ENCODE results near the gene DENND6B.

Gene DENND6B

DNA sequence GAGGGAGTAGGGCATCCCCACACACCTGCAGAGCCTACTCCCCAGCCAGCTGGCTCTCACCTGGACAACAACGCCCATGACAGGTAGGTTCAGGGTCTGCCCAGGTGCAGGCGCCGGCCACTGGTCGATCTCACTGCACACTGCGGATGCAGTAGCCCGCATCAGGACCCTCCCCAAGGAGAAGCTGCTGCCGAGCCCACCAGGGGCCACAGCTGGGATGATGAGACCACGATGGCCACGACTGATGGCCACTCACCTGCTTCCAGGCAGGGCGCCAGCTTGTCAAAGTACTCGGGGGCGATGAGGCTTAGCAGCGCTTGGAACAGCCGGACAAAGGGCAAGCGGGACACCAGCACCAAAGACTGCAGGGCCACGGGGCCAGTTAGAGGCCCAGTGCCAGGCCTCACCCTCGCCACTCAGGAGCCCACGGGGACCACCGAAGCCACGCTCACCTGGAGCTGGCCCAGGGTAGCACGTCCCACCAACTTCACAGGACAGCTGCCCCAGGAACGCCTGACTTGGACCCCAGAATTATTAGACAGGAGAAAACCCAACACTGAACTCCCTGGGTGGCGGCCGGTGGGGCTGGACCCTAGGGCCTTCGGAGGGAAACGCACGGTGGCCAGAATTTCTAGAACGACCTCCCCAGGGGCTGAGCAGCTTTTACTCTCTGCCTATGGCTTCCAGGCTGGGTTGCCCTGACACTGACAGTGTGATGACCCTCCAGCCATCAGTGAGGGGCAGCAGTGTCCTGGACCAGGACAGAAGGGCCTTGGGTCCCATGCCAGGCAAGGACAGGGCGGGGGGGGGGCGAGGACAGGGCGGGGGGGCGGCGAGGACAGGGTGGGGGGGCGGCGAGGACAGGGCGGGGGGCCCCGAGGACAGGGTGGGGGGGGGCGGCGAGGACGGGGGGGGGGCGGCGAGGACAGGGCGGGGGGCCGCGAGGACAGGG, 10.4 kb downstream of the DENND6B start:
- DNase-seq (ENCODE audit: low spot score): no peak

DNA sequence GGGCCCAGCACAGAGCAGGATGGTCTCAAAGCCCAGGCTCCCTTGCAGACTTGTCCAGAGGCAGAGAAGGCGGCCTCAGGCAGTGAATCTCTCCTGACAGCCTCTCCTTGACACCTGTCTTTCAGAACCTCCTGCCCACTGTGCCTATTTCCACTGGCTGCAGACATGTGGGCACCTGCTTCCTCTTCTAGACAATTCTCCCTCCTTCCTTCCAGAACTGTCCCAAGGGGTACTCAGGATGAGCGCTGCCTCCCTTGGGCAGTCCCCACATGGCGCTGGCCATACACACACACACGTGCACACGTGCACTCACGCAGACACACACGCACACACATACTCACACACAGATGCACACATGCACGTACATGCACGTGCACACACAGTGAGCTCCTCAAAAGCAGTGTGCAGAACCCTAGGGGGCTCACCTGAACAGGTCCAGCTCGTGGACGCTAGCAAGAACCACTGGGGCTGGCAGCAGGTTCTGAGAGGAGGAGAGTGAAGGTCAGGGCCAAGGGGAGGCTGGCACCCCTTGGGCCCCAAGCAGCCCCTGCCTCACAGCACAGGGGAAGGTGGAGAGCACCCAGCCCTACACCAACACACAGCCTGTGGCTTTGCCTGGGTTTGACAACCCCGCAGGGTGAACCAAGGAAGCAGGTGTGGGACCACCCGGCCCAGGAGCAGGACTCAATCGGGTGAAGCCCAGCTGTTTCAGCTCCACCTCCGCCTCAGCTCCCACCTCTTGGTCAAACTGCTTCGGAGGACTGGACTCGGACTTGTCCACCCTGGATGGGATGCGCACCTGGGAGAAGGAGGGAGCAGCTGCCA, 11.3 kb downstream of the DENND6B start:
- DNase-seq (ENCODE audit: low spot score): no peak

DNA sequence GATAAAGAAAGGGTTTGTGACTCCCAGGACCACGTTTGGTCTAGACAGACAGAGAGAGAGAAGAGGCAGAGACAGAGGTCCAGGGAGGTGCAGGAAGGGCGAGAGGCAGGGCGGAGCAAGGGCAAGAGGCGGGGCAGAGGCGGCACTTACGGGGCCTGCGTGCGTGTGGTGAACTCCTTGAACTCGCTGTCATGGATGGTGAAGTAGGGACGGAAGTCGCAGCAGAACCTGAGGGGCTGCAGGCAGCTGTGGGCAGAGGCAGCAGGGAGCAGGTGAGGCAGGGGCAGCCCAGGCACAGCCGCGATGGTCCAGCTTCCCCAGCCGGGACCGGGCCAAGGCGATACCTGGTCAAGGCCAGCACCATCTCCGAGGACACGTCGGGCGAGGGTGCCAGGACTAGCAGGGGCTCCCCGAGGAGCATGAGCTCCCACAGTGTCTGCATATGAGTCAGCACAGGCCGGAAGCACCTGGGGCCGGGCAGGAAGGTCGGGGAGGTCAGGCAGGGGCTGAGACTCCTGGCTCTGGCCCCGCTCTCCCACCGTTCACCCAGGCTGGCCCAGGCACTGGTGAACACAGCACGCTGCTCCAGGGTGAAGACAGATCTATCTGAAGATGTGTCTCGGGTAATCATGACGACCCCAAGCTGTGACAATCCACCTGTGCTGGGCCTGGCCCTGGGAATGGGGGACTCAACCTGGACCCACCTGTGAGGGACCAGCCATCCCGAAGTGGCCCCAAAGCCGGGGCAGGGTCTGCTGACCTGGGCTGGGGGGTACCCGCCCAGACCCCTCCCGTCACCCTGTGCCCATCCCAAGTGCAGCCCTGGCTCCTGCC, 12.1 kb downstream of the DENND6B start:
- no peak for DNase-seq (ENCODE audit: low spot score)

DNA sequence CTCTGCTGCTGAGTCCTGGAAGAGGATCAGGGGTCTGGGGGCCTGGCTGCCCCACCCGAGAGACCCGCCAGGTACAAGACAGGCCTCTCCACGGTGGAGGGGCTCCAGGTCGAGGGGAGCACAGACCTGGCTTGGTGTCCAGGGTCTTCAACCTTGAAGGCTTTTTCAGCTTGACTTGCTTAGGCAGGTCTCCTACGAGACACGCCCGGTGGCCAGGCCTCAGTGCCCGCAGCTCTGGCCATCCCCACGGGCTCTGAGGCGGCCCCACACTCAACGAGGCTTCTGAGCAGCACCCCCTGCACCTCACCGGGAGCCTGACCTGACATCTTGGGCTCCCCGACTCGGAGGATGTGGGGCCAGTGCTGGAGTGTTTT, 12.7 kb downstream of the DENND6B start:
- DNase-seq (ENCODE audit: low spot score): no peak

DNA sequence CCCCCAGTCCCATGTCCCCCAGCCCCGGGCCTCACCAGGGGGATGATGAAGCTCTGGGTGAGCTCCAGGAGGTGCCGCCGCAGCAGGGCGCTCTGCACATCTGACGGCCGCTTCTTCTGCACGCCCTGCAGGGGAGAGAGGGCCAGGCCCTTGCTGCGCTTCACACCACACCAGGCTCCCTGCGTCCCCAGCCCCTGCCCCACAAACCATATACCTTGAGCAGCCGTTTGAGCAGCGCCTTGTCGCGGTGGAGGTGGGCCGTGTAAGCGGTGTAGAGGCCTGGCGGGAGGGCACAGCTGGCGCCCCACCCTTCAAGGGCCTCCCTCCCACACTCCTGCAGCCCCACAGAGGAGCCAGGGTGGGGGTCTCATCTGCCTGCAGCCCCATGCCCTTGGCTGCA, 13.2 kb downstream of the DENND6B start:
- no peak for DNase-seq (ENCODE audit: low spot score)

DNA sequence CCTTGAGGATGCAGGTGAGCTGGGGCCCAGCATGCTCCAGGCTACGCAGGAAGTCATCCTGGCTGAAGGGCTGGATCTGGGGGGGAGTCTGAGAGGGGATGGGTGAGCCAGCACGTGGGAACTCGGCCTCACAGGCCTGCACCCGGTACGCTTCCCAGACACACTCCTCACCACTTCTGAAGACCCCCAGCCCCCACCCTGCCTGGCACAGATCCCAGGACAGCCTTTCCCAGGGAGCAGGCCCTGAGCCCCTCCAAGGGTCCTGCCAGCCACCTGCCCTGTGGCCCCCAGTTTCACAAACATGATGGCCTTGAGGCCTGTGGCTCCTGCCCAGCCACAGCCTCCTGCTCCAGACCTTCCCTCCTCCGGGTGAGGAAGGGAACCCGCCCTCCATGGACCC, 13.8 kb downstream of the DENND6B start:
- DNase-seq (ENCODE audit: low spot score): no peak

DNA sequence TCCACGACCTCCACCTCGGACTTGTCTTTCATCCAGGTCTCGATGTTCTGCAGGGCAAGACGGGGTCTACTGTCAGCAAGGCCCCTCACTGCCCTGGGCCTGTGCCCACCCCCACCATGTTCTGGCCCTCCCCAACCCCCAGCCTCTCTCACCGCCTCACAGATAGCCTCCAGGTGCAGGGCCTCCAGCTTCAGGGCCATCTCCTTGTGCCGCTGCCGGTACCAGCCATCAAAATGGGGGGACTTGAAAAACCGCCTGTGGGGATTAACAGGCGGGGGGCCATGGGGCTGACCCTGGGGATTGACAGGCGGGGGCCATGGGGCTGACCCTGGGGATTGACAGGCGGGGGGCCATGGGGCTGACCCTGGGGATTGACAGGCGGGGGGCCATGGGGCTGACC, 14.4 kb downstream of the DENND6B start:
- DNase-seq (ENCODE audit: low spot score): no peak

DNA sequence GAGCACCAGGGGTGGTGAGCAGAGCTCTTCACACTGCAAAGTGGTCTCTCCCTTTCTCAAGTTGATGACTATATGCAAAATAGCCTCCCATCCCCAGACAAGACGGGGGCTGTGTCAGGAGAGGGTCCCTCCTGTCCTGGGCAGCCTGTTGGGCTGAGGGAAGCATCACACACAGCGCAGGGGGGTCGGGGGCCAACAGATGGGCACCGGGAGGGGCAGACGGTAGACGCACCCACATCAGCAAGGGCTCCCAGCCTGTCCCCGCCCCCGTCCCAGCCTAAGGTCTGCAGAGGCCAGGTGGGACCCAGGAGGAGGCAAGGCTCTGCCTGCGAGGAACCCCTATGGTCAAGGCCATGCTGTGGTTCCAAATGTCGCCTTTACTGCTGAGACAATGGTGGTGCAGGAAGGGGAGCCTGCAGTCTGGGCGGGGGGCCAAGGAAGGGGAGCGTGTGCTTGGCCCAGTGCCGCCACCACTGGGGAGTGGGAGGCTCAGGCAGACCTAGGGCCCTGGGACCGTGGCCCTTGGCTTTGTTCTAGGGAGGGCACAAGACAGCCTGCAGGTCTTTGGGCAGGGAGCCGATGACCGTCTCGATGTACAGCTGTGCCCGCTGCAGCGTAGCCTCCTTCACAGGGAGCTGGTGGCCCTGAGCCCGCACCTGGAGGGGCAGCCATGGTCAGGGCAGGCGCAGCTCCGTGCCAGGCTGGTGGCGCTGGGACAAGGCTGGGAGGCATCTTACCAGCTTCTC, 15.0 kb downstream of the DENND6B start:
- no peak for DNase-seq (ENCODE audit: low spot score)

DNA sequence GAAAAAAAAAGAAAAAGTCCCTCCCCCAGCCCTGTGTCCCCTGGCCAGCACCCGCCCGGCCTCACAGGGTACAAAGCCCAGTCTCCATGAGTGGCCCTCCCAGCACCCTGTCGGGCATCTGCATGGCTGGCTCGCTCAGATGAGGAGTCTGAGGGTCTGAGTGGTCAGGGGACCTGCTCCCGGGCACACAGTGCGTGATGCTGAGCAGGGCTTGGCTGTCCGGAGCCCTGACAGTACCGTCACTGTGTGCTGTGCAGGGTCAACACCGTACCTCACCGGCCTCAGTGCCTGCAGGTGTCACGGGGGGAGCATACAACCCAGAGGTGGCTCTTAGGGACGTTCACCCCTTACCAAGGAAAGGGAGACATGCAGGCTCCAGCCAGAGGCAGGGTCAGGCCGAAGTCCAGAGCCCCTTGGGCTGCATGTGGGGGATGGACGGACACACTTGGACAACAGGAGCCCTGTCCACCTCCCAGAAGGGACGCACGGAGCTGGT, 15.8 kb downstream of the DENND6B start:
- DNase-seq (ENCODE audit: low spot score): no peak

DNA sequence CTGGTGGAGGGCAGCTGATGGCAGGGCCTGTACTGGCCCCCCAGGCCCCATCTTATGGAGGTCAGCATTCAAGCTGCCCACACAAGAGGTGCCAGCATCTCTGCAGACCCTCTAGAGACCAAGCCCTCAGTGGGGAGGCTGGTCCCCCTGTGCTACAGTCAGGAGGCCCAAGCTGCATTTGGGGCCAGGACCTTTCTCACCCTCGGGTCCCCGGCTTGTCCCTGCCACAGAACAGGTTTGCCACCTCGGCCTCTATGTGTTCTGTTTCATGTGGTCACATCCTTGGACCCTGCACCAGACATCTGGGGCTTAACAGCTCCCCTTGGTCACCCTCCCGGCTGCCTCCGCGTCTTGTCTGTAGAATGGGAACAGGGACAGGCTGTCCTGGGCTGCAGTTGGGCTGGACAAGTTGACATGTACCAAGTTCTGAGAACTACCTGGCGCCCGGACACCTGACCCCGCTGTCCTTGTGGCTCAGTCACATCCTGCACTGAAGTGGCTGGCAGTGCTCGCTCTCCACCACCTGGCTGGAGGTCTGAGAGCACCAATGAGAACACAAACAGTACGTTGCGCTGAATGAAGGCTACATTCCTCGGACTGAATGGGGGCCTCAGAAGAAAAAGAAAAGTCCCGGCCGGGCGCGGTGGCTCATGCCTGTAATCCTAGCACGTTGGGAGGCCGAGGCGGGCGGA, 16.6 kb downstream of the DENND6B start:
- DNase-seq (ENCODE audit: low spot score): no peak

DNA sequence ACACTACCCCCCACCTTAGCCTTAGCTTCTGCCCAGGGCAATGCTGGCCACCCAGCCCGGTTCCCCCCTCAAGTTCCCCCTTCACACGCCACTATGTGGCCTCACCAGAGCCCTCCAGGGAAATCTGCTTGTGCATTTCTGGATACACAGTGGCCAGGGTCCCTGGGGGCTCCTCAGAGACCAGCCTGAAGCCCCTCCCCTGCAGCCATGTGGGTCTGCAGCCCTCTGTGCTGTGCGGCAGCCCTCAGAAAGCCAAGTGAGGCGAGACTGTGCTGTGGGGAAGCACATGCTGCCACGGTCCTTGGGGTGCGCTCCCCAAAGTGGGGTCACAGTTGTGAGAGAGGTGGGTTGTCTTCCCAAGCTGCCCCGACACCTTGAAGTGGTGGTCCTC, 17.2 kb downstream of the DENND6B start:
- DNase-seq (ENCODE audit: low spot score): no peak

DNA sequence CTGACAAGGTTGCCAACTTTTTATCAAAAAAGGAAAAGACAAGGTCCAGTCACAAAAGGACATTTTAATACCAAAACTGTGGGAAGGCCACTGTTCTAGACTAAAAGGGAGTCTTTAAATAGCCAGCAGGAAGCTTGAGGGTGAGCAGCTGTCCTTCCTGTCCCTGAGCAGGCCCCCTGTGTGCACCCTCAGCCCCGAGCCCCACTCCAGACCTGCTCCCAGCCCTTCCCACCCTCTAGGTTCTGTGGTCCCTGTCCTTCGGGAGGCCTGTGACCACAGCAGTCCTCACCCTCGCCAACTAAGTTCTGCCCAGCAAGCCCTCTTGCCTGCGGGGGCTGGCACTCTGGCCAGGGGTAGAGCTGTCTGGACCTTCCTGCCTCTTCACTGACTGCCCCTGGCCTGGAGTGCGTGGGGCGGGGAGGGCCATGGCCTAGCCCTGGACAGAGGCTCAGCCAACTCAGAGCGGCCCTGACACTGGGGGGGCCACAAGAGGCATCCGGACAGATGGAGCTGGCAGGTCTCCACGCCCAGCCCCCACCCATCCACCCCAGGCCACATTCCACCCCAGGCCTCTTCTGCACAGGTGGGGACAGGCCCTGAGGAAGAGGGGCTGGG, 17.7 kb downstream of the DENND6B start:
- DNase-seq (ENCODE audit: low spot score): no peak

DNA sequence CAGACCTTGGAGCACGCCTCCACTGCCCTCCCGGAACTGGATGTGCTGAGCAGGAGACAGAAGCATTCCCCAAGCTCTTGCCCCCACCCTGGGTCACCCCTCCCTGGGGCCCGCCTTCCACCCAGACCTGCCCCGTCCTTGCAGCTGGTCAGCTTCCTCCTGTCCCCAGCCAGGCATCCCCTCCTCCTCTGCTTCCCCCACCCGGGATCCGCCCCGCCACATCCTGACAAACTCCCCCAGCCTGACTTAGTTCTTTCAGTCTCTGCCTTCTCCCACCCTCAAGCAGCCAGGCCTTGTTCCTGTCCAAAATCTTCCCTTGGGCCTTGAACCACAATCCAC, 18.2 kb downstream of the DENND6B start:
- peak; percentile 36 for DNase-seq (ENCODE audit: low spot score)

DNA sequence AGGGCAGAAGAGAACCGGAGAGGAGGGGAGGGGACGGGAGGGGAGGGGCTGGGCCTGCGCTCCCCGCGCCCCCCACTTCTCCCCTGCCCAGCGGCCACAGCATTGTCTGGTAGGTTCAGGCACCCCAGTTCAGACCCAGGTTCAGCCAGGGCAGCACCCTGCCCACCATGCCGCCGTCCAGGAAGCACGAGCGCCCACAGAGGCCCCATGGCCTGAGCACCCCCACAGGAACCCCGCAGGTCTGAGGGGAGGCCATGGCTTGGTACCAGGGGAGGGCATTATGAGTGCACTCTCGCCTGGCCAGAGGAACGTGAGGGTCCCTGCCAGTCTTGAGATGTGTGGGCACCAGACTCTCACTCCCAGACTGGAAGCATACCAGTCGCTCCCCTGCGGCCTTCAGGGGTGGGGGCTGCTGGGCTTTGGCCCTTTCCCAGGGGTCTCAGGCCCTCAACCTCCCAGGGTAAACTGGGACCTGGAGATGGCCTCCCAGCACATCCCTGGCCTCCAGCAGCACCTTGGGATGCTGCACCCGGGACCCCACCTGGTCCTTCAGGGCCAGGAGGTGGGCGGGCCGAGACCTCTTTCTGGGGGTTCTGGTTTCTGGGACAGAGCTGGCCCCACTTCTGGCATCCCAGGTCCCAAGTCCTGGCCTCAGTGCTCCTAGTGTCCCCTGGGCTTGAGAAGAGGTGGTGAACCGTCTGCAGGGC, 18.8 kb downstream of the DENND6B start:
- no peak for DNase-seq (ENCODE audit: low spot score)

DNA sequence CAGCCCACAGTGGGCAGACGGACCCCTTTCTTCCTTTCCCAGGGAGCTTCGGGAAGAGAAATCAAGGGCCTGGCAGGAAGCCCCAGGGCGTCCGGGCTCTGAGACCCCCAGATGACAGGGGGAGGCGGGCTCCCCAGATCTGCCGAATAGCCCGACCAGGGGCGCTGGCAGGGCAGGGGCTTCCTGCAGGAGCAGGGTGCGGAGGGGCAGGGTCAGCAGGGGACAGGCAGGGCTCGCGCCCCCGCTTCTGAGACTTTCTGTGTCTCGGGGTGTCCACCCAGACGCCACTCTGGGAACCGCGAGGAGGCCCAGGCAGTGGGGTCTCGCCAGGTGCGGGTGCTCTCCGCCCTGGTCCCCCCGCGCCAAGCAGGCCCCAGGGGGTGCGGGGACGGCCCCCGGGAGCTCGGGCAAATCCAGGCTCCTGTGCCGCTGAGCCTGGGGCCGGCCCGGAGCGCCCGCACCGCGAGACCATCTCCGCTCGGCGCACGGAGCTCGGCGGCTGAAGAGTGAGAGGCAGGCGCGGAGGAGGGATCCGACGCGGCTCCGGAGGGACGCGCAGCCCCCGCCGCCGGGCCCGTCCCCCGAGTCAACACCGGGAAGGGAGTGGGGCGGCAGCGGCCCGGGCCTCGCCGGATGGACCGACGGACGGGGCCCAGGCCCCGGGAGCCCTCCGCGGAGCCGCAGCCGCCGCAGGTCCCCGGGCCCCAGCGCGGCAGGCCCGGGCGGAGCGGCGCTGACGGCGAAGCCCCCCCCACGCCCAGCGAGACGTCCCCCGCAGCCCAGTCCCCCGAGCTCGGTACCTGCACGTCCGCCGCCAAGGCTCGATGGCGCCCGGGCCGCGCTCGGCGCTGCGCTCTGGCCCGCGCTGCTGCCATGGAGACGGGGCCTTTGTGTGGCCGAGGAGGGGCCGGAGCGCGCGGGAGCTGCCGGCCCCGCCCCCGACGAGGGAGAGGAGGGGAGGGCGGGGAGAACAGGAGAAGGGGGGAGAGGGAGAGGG, 19.8 kb downstream of the DENND6B start, which contains the start of gene PLXNB2:
TSS of gene PLXNB2 (minus strand) at position 894 of the 997 bp plus-strand sequence. CDS start 17,062 bp downstream, outside the sequence.
- DNase-seq (ENCODE audit: low spot score): peak; percentile 86

DNA sequence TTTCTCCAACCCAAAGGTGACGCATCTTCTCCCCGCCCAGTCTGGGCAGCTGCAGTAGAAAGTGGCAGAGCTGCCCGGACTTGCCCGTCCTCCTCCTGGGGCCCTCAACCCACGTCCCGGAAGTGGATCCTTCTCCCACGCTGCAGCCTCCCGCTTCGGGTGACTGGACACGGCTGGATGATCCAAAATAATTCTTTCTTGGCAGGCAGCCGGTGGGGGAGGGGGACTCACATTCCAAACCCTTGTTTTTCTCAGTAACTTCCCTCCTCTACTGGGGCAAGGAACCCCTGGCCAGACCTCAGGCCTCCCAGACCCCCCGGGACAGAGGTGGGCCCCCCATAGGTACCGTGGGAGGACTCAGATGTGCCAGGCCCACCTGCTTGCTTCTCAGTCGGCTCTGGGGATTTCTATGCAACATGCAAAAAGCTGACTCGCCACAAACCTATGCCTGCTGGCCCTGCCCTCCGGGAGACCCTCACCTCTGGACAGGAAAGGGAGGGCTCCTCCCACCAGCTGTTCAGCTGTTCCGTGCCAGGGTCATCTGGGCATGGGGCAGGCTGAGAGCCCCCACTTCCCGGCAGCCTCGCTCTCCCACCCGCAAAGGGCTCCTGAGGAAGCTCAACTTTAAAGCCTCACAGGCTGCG, 20.8 kb downstream of the DENND6B start:
- DNase-seq (ENCODE audit: low spot score): peak; percentile 99

DNA sequence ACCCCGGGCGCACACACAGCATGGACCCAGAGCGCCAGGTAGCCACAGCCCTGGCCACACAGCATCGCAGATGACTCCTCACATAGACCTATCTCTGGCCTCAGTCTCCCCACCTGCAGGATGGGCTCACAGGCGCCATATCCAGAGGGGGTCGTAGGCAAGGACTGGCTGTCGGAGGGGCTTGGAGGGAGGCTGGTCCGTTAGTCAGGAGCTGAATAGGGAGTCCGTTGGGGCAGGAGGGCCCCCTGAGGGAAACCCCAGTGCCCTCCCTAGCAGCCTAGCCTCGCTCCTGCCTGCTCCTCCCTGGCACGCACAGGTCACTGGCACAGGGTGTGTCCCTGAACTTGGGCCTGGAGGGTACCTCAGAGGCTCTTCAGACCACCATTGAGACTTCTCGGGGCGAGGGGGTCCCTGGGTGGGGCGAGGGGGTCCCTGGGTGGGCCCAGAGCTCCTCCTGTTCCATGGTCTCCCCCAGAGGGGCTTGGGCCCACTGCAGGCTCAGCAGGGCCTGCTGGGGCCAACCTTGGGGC, 21.4 kb downstream of the DENND6B start:
- no peak for DNase-seq (ENCODE audit: low spot score)
